ENCODE results near the gene KIF21B.

Gene KIF21B, protein sequence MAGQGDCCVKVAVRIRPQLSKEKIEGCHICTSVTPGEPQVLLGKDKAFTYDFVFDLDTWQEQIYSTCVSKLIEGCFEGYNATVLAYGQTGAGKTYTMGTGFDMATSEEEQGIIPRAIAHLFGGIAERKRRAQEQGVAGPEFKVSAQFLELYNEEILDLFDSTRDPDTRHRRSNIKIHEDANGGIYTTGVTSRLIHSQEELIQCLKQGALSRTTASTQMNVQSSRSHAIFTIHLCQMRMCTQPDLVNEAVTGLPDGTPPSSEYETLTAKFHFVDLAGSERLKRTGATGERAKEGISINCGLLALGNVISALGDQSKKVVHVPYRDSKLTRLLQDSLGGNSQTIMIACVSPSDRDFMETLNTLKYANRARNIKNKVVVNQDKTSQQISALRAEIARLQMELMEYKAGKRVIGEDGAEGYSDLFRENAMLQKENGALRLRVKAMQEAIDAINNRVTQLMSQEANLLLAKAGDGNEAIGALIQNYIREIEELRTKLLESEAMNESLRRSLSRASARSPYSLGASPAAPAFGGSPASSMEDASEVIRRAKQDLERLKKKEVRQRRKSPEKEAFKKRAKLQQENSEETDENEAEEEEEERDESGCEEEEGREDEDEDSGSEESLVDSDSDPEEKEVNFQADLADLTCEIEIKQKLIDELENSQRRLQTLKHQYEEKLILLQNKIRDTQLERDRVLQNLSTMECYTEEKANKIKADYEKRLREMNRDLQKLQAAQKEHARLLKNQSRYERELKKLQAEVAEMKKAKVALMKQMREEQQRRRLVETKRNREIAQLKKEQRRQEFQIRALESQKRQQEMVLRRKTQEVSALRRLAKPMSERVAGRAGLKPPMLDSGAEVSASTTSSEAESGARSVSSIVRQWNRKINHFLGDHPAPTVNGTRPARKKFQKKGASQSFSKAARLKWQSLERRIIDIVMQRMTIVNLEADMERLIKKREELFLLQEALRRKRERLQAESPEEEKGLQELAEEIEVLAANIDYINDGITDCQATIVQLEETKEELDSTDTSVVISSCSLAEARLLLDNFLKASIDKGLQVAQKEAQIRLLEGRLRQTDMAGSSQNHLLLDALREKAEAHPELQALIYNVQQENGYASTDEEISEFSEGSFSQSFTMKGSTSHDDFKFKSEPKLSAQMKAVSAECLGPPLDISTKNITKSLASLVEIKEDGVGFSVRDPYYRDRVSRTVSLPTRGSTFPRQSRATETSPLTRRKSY (N-terminal part only)

DNA sequence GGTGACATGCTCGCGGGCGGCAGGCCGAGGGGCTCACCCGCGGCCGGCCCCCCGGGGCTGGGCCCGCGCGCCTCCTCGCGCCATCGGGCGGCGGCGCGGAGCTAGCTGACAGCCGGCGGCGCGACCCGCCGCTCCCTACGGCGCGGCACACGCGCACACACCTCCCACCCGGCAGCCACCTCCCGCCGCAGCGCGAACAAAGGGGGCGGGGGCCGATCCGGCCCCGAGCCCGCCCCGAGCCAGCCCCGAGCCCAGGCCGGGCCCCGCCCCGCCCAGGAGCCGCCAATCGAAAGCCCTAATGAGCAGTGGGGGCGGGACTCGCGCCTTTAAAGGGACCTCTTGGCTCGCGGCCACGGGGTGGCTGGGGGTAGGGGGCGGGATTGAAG is at the start of gene KIF21B:
TSS of gene KIF21B (minus strand) at position 198 of the 386 bp plus-strand sequence. CDS start 331 bp downstream, outside the sequence.
- peak; percentile 89 for DNase-seq

DNA sequence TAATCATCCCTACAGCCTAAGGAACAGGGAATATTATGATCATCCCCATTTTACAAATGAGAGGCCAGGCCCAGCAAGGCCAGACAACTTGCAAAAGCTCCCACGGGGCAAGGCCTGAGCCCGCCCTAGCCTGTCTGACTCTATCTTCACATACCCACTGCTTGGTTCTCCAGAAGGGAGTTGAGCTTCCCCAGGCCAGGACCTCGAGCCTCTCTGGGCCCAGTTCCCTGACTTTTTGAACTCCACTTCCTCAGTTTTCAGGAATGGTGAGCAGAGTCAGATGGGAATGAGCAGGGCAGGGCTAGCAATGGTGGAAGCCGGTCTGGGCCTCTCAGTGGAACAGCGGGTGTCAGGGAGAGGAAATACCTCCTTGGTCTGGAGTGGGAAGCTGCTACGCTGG is 49.4 kb upstream of the KIF21B start:
- no peak for DNase-seq

DNA sequence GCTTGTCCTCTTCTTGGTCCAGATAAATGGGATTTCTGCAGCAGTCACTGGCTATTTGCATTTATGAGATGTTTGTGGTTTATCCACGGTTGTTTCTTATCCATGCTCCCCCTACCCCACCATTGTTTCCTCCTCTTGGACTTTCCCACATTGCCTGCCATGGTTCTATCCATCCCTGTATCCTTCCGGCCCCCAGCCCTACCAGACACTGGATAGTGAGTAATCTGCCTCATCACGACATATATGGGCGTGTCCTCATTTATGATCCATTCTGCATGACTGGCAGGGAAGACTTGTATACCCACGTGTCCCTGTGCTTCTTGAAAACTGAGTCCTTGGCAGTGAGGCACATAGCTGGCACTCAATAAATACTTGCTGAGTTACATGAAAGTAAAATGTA is 48.6 kb upstream of the KIF21B start:
- no peak for DNase-seq

DNA sequence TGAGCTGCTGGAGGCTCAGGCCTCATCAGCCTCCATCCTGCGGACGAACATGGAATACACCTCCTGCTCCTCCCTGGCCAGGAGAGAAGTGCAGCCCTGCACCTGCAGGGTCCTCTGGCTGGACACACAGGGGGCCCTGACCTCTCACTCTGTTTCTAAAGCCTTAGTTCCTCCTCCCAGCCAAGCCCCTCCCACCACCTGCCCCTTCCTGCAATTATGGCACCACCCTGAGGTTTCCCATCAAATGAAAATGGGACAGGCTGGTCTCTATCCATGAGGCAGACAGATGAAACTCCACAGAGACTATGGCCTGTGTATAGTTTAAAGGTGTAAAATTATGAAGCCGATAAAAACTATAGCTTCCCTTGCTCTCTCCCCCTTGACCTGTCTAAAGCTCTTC is 46.1 kb upstream of the KIF21B start:
- no peak for DNase-seq

DNA sequence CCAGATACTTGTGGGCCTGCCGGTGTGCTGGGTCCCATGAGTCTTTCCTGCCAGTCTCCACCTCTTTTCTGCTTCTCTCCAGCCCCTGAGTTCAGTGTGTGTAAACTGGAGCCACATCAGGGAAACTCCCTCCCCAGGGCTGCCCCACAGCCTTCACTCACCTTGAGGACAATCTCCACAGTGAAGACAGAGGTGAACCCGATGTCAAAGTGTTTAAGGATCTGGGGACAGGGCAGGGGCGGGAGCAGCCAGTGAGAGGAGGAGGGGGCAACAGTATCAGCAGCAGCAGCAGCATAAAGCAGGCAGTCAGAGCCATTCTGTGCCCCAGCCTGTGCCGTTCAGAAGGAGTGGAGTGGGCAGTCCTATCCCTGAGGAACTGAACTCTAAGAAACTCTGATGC is 45.5 kb upstream of the KIF21B start:
- DNase-seq = no peak

DNA sequence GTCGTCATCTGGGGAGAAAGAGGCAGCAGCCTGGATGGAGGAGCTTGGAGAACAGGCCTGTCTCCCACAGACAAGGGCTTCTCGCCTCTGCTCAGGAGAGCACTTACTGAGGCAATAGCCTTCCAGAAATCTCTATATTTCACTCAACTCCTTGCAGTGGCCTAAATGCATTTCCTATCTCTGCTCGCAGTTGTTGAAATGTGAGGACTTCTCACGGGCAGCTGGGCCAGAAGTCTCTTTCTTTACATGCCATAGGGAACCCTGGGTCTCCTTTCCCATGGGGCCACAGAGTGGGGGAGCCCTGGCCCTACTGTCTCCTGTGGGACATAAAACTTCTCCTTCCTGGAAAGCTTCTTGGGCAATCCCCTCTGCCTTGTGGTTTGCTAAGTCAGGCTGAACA is 43.5 kb upstream of the KIF21B start:
- no peak for DNase-seq

DNA sequence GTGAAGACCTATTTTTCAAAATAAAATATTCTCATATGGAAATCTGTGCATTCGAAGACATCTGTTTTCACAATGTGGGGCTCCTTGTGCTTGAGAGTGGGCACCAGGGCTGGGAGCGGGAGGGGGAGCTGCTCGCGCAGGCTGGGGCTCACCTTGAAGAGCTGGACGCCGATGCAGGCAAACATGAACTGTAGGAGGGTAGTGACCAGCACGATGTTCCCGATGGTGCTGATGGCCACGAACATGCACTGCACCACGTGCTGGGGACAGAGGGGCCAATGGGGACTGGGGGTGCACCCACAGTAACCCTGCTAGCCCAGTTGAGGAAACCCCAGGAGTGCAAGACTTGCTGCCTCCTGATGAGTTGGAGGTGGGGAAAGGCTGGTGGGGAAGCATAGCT is 42.2 kb upstream of the KIF21B start:
- no peak for DNase-seq

DNA sequence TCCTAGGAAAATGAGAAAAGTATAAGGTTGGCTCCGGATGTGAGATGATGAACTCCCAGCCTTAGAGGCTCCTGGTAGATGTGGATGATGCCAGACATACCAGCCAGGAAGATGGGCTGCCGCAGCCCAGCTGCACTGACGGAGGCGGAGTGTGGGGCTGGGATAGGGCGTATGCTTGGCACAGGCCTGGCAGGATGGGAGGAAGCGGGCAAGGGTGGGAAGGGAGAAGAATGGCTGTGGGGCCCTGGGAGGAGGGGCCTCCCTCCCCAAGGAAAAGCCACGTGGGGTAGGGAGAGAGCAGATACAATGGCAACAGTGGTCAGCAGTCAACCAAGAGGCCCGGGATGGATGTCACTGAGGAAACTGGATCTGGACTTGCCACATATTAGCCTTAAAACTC is 41.3 kb upstream of the KIF21B start:
- no peak for DNase-seq

DNA sequence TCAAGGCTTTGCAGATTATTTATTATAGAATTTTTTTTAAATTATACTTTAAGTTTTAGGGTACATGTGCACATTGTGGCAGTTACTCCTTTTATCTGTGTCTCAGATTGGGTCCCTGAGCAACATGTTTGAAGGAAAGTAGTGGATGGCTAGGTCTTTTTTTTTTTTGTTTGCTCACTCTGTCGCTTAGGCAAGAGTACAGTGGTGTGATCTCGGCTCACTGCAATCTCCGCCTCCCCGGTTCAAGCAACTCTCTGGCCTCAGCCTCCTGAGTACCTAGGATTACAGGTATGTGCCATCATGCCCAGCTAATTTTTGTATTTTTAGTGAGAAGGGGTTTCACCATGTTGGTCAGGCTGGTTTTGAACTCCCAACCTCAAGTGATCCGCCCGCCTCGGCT is 39.6 kb upstream of the KIF21B start:
- DNase-seq = no peak

DNA sequence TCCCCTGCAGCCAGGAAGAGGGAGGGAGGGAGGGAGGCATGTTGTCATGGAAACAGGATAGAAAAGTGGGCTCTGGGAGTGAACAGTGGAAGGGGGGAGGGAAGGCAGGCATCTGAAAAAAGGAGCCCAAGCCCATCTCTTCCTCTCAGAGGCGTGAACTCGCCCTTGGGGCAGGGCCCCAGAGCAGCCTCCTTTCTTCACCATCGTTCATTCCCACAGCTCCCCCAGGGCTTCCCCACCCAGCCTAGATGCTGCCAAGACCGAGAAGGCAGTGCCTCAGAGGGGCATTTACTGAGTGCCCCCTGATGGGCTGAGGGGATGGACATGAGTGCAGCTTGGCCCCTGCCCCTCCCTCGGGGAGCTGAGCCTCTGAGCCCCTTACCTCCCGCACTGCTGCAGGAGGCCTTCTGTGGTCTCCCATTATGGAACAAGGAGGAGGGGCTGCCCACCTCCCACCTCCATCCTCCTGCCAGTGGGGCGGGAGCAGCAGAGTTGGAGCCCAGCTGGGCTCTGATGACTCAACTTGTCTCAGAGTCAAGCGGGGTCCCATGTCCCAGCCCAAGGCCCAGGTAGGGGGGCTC is 39.1 kb upstream of the KIF21B start:
- no peak for DNase-seq

DNA sequence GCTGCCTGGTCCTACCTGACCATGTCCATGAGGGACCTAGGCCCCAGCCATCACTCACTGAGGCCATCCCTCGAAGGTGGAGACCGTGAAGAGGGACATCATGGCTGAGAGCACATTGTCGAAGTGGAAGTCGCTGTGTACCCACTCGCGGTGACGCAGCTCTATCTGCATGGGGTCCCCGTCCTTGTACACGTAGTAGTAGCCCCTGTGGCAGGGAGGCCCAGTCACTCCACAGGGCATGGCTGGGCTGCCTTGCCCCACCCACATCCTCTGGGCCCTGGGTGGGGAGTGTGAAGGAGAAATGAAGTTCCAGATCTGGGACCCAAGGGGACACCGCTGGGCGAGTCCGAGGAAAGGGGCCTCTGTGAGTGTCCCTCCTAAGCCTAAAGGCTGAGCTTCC is 38.4 kb upstream of the KIF21B start:
- no peak for DNase-seq

DNA sequence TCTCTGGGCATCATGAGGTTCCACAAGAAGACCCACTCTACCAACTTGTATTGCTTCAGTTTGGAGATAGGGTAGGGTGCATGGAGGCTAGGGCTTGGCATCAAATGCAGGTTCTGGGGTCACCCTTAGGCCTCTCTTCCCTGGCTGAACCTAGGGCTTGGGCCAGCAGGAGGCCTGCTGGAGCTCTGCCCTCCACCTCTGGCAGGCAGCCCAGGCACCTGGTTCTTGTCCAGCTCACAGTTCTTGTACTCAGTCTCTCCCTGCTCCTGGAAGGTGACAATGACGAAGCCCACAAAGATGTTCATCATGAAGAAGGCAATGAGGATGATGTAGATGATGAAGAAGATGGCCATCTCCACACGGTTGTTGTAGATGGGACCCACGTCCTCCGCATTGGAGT is 37.5 kb upstream of the KIF21B start:
- DNase-seq = no peak

DNA sequence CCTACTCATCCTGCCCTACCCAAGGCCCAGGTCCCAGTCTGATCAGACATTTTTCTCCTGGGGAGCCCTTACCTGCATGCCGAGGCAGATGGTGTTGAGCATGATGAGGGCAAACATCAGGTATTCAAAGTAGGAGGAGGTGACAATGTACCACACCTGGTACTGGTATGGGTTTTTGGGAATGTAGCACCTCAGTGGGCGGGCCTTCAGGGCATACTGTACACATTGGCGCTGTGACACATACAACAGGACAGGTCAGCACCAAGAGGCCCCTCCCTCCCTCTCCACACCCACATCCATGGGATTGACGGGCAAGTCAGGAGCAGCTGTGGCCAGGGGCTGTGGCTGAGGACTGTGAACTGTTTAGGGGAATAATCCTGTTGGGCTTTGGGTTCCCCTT is 37.1 kb upstream of the KIF21B start:
- no peak for DNase-seq

DNA sequence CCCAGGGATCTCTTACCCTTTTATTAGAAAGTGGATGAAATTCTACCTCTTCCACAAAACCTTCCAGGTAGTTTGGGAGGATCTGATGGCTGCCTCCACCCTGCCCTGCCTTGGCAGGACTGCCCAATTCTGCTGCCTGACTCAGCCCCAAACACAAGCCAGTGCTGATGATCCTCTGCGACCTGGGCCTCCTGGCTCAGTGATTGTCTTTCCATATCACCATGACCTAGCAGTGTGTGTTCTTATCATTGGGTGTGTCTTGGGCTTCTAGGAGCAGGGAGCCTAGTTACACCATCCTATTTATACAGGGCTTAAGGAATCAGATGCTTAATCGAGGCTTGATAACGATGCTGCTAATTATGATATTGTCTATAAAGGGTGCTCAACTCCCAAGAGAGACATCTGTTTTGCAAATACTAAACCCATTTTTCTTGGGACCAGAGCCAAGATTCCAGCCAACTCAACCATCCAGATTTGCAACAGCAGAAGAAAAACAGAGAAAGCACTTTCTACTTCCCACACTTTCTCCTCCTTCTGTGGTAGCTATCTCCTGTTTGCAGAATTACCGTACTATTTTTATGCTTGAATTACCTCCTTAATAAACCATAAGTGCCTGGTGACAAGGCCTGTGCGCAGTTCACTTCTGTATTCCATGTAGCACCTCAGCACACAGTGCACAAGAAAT is 36.5 kb upstream of the KIF21B start:
- no peak for DNase-seq

DNA sequence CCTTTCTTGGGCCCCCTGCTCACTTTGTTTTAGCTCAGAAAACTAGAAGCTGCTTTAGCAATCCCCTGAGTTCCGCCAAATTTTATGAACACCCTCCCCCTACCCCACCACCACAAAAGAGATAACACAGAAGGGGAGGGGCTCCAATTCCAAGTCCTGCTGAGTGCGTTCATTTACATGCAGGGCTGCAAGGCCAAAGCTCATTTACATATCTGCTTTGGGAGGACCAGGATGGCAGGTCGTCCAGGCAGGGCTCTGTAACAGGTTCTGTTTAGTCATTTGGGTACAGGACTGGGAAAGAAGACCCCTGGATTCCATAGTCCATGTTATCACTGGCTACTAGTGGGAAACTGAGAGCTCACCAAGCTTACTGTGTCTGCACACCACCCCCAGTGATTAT is 35.9 kb upstream of the KIF21B start:
- DNase-seq = no peak

DNA sequence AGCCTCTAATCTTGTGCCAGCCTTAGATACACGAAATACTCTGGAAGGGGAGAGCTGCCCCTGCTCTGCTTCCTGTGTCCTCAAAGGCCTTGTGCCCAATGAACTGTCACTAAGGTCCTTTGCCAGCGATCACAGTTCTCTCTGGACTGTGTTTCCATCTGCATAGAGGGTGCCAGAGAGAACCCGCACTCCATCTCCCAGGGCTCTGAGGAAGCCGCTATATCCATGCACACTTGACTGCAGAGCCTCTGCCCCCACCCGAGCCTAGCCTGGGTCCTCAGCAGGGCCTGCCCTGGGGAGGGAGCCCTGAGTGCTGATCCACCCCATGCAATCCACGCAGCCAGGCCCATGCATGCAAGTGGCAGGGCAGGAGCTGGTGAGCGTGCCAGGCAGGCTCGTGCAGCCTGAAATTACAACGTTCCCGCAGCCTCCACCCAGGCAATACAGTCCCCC is 30.6 kb upstream of the KIF21B start:
- DNase-seq = no peak

DNA sequence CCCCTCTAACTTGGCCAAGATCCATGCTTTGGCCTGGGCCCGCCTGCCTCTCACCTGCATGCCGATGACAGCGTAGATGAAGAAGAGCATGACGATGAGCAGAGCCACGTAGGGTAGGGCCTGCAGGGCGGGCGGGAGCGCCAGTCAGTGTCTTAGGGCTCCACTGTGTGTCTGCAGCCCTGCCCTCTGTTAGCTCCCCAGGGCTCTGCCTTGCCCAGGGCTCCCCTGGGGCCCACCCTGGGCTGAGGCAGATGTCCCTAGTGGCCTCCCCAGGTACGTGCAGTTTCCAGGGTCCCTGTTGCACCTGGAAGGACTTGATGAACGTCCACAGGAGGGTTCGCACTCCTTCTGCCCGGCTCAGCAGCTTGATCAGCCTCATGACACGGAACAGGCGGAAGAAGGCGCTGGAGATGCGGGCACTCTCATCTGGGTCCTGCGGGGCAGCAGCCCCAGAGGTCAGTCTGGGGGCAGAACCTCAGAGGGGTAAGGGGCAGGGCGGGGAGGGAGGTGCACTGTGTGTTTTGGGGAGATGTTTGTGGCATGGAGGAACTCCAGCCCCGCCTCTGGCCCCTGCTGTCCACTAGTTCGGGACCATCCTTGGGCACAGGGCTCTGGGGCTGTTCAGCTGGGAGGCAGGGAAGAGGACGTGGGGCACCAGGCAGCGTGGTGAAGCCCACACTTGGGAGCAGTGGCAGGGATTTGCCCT is 29.8 kb upstream of the KIF21B start:
- DNase-seq = no peak

DNA sequence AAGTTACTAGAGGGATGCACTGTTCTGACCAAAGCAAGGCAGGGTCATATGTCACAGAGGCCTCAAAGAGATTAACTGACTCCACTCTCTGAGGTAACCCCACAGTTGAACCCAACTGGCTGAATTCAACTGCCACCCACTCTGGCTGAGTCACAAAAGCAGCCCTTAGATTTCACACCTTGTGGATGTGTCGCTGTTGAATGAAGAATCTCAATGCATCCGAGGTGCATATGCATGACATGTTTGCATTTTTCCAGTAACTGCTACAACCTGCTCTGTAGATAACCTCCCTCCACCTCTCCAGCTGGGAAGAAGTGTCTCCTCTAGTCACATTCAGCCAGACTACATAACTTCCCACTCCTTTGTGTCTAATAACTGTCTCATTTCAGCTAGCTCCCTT is 27.9 kb upstream of the KIF21B start:
- no peak for DNase-seq

DNA sequence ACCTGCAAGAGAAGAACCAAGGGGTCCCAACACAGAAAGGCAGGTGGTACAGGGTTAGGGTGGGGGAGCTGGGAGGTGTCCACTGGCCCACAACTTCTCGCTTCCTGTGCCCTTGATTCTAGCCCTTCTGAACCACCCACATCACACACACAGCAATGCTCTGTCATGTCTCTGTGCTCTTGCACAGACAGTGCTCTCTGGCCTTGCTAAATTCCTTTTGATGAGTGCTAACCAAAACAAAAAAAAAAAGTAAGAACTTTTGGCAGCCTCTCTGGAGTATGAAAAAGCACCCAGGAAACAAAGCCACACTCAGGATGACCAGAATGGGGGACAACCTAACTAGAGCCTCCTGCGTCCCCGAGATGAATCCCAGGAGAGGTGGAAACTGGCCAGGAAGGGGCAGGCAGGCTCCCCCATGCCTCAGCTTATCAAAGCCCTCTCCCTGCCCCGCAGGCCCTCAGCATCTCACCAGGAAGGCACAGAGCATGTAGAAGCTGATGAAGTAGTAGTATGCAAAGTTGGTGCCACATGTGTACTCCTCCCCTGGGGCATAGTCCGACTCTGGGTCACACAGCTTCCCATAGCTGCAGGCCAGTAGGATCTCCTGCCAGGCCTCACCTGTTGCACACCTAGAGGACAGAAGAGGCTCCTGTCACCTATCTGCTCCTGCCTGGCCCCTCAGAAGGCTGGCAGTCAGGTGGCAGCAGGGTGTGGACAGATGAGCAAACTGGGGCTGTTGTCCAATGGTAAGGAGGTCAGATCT is 27.2 kb upstream of the KIF21B start:
- DNase-seq = no peak

DNA sequence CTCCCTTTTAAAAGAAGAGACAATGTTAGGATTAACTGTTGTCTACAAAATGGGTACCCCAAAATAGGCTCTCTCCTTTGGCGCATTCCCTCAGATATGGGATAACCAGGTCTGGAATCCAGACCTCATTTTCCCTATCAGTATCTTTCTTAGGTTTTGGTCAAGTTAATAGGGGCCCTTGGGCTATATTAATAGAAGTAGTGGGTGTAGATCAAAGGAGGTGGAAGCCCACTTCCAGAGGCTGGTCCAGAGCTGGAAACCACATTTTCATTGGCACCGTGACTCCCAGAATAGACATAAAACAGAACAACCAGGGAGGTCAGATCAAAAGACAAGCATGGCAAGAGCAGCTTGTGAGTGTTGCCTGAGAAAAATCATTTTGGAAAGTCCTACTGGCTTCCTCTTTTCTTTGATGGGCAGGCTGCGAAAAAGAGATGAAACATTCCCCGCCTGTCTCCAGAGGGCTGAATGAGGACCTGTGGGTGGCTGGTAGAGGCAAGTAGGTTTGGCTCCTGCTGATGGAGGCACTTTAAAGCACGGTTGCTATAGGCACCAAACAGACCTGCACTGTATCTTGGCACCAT is 25.8 kb upstream of the KIF21B start:
- no peak for DNase-seq

DNA sequence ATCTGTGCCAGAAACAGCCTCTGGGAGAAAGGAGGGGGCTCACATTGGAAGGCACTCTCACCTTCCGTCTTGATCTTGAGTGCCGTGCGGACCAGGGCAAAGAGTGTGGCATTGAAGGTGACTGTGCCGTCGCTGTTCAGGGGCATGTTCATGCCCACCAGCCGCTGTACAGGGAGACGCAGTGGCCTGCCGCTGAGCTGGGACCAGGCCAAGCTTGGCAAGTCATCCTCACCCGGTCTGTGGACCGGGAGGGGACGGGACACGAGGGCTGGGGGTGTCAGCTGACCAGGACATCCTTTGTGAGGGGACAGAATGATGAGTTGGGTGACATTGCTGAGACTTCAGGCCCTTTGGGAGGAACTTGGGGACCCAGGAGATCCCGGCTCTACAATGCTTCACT is 25.0 kb upstream of the KIF21B start:
- no peak for DNase-seq
